Parietal lobe (tissue), 2 donors: ENCODE results near the gene DENND11. TPM values are rescaled to one million over a fixed set of nuclear protein-coding genes. Genes with fewer than 3 reads are reported as not detected.

Source experiments
- small RNA-seq: library from RNA; depleted of rRNA; stranded (forward); fragments of <200 nt; gene quantifications from one replicate; pipeline ENCODE3, GENCODE V24; 2014; ENCODE audit warnings: low replicate concordance
- total RNA-seq: library from RNA; depleted of rRNA; stranded (reverse); fragments of >200 nt; gene quantifications from one replicate; pipeline ENCODE4 v1.2.3, GENCODE V29; 2014

The DENND11 gene
- total RNA-seq: 66.4 TPM

GRCh38 chr7:141702047-141702567, at the start of gene DENND11:
Gene DENND11 (minus strand): TSS chr7:141702166. CDS start chr7:141702153, 13 bp downstream.

GRCh38 chr7:141737836-141738591, 36.0 kb upstream of the DENND11 start, which contains the start of gene SSBP1:
Gene SSBP1 (plus strand): TSS chr7:141738358. CDS start chr7:141739167, 809 bp downstream.

GRCh38 chr7:141708351-141708750, 6.4 kb upstream of the DENND11 start, which contains the start of gene WEE2:
Gene WEE2 (plus strand): TSS chr7:141708353. CDS start chr7:141708759, 406 bp downstream.

Small RNA genes lying within 50 kb of the gene (small RNA-seq; reads per million reads assigned to genes)
- gene RNU1-82P: not detected

Other genes starting within 250 kb of the DENND11 start
- 73.2 TPM for gene AGK, start 150.8 kb downstream of the DENND11 start, total RNA-seq
- 1.3 TPM for gene WEE2, start 6.2 kb upstream of the DENND11 start, total RNA-seq
- gene SSBP1, start 36.2 kb upstream of the DENND11 start, total RNA-seq: 86.7 TPM
- gene TAS2R3, start 61.9 kb upstream of the DENND11 start, total RNA-seq: 24.1 TPM
- 16.6 TPM for gene TAS2R4, start 74.5 kb upstream of the DENND11 start, total RNA-seq
- 13.5 TPM for gene TAS2R5, start 88.1 kb upstream of the DENND11 start, total RNA-seq
- not detected for gene PRSS37, start 139.3 kb upstream of the DENND11 start, total RNA-seq
- gene OR9A4, start 214.2 kb upstream of the DENND11 start, total RNA-seq: not detected
- gene CLEC5A, start 244.8 kb upstream of the DENND11 start, total RNA-seq: not detected